MCF 10A (cell line): Measurements from ENCODE around the gene IL1A. TPM values are rescaled to one million over a fixed set of nuclear protein-coding genes. Genes with fewer than 3 reads are reported as not detected.

ENCODE experiments used
- BruUV-seq: library from RNA; stranded (reverse); fragments of 400-500 nt; replicated peaks from 2 replicates; lab custom pipeline; 2021; lab: Mats Ljungman, UMichigan
- CTCF ChIA-PET: fragments of 300-600 bp; sonication (Branson Sonifier 250); formaldehyde crosslinking; extraction: SDS; loops from one replicate; lab custom pipeline; 2021; ENCODE audit warnings: antibody characterized with exemption, inconsistent platforms; lab: Yijun Ruan, JAX
- POLR2A ChIA-PET: fragments of 300-600, 350-650 bp; sonication (Branson Sonifier 250); formaldehyde crosslinking; extraction: SDS; loops from one replicate; lab custom pipeline; 2020; ENCODE audit warnings: antibody characterized with exemption, inconsistent platforms; lab: Yijun Ruan, JAX
- DNase-seq: peaks from one replicate; pipeline ENCODE4 v3.0.0-alpha.2; 2018; ENCODE audit not compliant: unreplicated experiment
- H3K27ac Mint-ChIP-seq: one replicate; pipeline ENCODE4 v1.8.0; 2022; ENCODE audit warnings: mild to moderate bottlenecking, low read depth, mixed read lengths; ENCODE audit not compliant: unreplicated experiment
- H3K27me3 Mint-ChIP-seq: one replicate; pipeline ENCODE4 v1.8.0; 2022; ENCODE audit warnings: mixed read lengths; ENCODE audit not compliant: insufficient read depth, unreplicated experiment
- H3K36me3 Mint-ChIP-seq: one replicate; pipeline ENCODE4 v1.8.0; 2022; ENCODE audit warnings: mild to moderate bottlenecking, moderate library complexity, mixed read lengths; ENCODE audit not compliant: insufficient read depth, unreplicated experiment
- H3K4me1 Mint-ChIP-seq: one replicate; pipeline ENCODE4 v1.8.0; 2022; ENCODE audit warnings: mixed read lengths; ENCODE audit not compliant: insufficient read depth, unreplicated experiment
- H3K4me3 Mint-ChIP-seq: one replicate; pipeline ENCODE4 v1.8.0; 2022; ENCODE audit warnings: mild to moderate bottlenecking, moderate library complexity, mixed read lengths; ENCODE audit not compliant: unreplicated experiment
- H3K9me3 Mint-ChIP-seq: one replicate; pipeline ENCODE4 v1.8.0; 2022; ENCODE audit warnings: mixed read lengths; ENCODE audit not compliant: unreplicated experiment
- CTCF ChIP-seq: fragments of 200-600 bp; IDR thresholded peaks from one replicate; pipeline ENCODE4 v1.8.0; 2022; ENCODE audit warnings: antibody characterized with exemption, mild to moderate bottlenecking; ENCODE audit not compliant: unreplicated experiment
- intact Hi-C: fragments of 100-400 bp; cut with micrococcal nuclease; formaldehyde crosslinking; loops from 2 replicates; pipeline ENCODE4 v1.14.1; 2022
- total RNA-seq: library from RNA; stranded (reverse); gene quantifications from 2 replicates; pipeline ENCODE4 v1.2.3, GENCODE V29; 2022

Gene IL1A
- total RNA-seq, 1 experiment from 2014 or later, result 170 TPM

GRCh38 chr2:112805542-112805941 lies 21.2 kb upstream of the IL1A start:
- no peak for TF ChIP-seq CTCF
- peak; percentile 87 for DNase-seq
- peaks cover 36% of the 10 kb centered on the region for H3K4me1 Mint-ChIP-seq
- CTCF ChIA-PET, result interaction anchor here (0.6 to 1.0 kb wide), 6 partner anchors 10 to 212 kb away, joined by 3 to 4 read pairs (median 3); no protein-coding TSS in a partner anchor
- H3K27me3 Mint-ChIP-seq, result no peaks in the 10 kb centered on the region
- H3K36me3 Mint-ChIP-seq, result peaks cover 6% of the 10 kb centered on the region
- peak overlapping the region; percentile 98 for H3K27ac Mint-ChIP-seq
- POLR2A ChIA-PET, result interaction anchor here (0.6 to 6.1 kb wide), 12 partner anchors 9 to 348 kb away, joined by 3 to 37 read pairs (median 3); partner anchors contain the start of gene IL1A
- peaks cover 21% of the 10 kb centered on the region for H3K9me3 Mint-ChIP-seq
- H3K4me3 Mint-ChIP-seq, result peak overlapping the region; percentile 37
- BruUV-seq, result no TSS peak
- intact Hi-C loops, result no loop called here

GRCh38 chr2:112803691-112804521 lies 19.6 kb upstream of the IL1A start:
- Mint-ChIP-seq H3K9me3 (peaks cover 25% of the 10 kb centered on the region), H3K4me3 (no peak overlapping the region), H3K27me3 (no peaks in the 10 kb centered on the region), H3K36me3 (peaks cover 6% of the 10 kb centered on the region), H3K4me1 (peaks cover 30% of the 10 kb centered on the region), H3K27ac (peak overlapping the region; percentile 97)
- no TSS peak for BruUV-seq
- intact Hi-C loops, result no loop called here
- POLR2A ChIA-PET, result interaction anchor here (0.6 to 6.1 kb wide), 8 partner anchors 8 to 221 kb away, joined by 3 to 37 read pairs (median 4); partner anchors contain the start of gene IL1A
- TF ChIP-seq CTCF, result no peak
- peak; percentile 66 for DNase-seq
- CTCF ChIA-PET, result interaction anchor here (0.6 to 1.2 kb wide), 4 partner anchors 19 to 54 kb away, joined by 3 to 4 read pairs (median 3); partner anchors contain the start of gene IL1A

- no TSS peak for BruUV-seq
- intact Hi-C loops, result no loop called here
- Mint-ChIP-seq H3K4me3 (no peak overlapping the region), H3K27ac (peak overlapping the region; percentile 82), H3K36me3 (no peaks in the 10 kb centered on the region), H3K9me3 (peaks cover 18% of the 10 kb centered on the region), H3K27me3 (no peaks in the 10 kb centered on the region), H3K4me1 (peaks cover 19% of the 10 kb centered on the region)
- POLR2A ChIA-PET, result interaction anchor here (0.7 to 6.1 kb wide), 6 partner anchors 13 to 141 kb away, joined by 3 to 37 read pairs (median 3); partner anchors contain the start of gene IL1A
- DNase-seq, result no peak
- TF ChIP-seq CTCF, result no peak
- CTCF ChIA-PET, result interaction anchor here (0.6 to 1.6 kb wide), 3 partner anchors 85 to 140 kb away, joined by 3 to 5 read pairs (median 4); no protein-coding TSS in a partner anchor
Observed at GRCh38 chr2:112800881-112801583, 16.7 kb upstream of the IL1A start.
